OCI-LY1 (cell line): ENCODE data around the gene CISH.

Experiments
- EZH2 ChIP-seq: fragments of 200-600 bp; sonication (generic), shearing (Covaris generic); IDR thresholded peaks from 2 replicates; pipeline ENCODE4 v1.8.0; 2017; ENCODE audit warnings: borderline replicate concordance, mixed run types, mild to moderate bottlenecking, antibody characterized with exemption, low read length, moderate library complexity, mixed read lengths
- TF ChIP-seq, protein P1 (sequence below): fragments of 200-600 bp; sonication (generic), shearing (Covaris generic); IDR thresholded peaks from 2 replicates; pipeline ENCODE4 v1.5.1; 2017; ENCODE audit warnings: mild to moderate bottlenecking, antibody characterized with exemption, low read length, moderate library complexity, mixed read lengths

DNA sequence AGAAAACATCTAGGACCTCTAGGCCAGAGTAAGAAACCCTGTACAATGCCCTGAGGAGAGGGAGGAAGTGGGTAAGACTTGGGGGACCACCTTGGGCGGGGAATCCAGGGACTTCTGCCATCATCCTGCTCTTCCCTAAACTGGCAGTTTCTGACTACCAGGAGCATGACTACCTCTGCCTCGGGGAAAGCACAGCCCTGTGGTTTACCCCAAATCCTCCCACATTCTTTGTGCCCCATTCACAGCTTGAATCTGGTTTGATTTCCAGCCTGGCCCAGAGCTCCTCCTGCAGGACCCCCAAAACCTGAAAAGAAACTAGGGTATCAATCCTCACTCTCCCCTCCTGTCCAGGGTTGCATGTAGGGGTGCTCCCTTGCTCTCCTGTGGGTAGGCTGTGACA is 48.7 kb downstream of the CISH start:
- TF ChIP-seq, protein P1, sequence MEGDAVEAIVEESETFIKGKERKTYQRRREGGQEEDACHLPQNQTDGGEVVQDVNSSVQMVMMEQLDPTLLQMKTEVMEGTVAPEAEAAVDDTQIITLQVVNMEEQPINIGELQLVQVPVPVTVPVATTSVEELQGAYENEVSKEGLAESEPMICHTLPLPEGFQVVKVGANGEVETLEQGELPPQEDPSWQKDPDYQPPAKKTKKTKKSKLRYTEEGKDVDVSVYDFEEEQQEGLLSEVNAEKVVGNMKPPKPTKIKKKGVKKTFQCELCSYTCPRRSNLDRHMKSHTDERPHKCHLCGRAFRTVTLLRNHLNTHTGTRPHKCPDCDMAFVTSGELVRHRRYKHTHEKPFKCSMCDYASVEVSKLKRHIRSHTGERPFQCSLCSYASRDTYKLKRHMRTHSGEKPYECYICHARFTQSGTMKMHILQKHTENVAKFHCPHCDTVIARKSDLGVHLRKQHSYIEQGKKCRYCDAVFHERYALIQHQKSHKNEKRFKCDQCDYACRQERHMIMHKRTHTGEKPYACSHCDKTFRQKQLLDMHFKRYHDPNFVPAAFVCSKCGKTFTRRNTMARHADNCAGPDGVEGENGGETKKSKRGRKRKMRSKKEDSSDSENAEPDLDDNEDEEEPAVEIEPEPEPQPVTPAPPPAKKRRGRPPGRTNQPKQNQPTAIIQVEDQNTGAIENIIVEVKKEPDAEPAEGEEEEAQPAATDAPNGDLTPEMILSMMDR: no peak
- TF ChIP-seq EZH2: no peak
